HG02588 (cell line): ENCODE data around the gene TKTL1.

Experiments
- ATAC-seq: cut with Tn5 transposase; IDR thresholded peaks from one replicate; pipeline ENCODE4 v1.9.1; 2021; ENCODE audit warnings: mild to moderate bottlenecking, moderate library complexity; ENCODE audit not compliant: unreplicated experiment

TKTL1 gene

DNA sequence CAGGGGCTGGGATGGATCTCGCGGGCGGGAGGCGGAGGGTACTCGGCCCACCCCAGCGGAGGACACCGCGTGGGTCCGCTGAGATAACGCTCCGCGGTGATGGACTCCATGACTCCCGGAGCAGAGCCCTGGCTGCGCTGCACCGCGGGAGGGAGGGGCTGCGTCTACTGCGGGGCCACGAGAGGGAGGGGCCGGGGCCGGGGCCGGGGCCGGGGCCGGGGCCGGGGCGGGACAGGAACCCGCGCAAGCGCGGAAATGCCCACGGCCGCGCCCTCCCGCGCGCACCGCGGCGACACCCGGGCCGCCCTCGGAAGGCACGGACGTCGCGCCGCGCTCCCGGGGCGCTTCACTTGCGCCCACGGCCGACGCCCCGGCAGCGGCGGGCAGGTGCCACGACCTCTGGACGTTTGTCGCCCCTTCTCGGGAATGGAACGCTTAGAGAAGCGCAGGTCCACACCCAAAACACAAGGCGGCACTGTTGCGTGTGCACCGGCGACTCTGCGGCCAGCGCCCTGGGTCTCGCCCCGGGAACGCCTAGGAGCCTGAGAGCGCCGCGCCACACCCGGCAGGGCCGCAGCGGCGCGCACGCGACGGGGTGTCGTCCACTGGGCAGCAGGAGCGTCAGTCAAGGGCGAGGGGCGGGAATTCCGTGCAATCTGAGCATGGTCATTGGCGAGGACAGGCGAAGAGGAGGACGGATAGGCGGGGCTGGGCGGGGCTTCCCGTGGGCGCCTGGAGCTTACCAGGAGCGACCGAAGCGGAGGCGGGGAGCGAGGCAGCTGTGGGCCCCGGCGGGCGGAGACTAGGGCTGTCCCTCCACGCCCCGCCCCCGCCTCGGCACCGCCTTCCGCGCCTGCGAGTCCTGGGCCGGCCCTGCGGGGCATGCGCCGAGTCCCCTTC is 46.1 kb downstream of the TKTL1 start:
- peak; percentile 66 for ATAC-seq

DNA sequence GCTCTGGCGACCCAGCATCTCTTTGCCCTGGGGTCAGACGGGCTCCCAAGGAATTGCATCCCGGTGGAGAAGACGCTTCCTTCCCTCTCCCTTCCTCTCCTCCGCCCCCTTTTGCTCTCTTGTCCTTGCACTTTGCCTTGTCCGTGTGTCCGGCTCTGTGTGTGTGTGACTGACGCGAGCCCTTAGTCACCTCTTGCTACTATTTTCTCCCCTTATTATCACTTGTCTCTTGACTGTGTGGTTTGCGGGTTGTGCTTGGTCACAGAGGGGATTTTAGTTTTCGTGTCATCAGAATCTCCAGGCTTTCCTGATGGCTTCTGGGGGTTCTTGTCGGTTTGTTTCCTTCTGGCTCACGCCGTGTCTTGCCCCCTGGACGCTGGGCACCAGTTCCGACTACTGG is 47.5 kb downstream of the TKTL1 start:
- ATAC-seq = peak; percentile 10

DNA sequence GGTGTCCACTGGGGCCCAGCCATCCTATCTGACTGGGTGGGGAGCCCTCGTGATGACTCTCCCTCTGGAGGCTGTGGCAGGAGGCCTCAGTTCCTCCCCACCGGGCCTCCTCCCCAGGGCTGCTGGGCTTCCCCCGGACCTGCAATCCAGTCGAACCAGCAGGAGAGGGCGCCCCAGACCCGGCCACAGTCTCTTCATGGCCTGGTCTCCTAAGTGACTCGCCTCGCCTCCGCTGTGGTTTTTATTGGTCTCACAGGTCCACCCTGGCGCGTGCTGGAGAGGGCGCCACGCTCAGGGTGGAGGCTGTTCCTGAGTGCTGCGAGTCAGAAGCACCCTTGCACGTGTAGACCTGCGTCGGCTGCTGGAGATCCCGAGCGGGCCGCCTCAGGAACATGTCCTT is 48.0 kb downstream of the TKTL1 start:
- ATAC-seq = peak; percentile 19

DNA sequence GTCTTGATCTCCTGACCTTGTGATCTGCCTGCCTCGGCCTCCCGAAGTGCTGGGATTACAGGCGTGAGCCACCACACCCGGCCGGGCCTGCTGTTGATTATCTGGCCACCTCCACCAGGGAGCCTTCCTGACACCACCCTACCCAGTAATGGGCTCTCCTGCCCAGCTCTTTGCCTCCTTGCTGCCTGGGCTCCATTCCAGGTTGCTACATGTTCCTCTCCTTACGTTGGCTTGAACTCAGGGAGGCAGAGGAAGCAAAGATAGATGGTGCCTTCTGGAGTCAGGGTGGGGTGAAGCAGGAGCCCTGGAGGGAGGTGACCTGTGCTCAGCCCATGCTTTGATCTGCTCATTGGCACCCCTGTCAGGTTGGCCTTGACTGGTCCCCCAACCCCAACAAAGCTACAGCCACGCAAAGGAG is 52.5 kb downstream of the TKTL1 start:
- ATAC-seq = no peak

DNA sequence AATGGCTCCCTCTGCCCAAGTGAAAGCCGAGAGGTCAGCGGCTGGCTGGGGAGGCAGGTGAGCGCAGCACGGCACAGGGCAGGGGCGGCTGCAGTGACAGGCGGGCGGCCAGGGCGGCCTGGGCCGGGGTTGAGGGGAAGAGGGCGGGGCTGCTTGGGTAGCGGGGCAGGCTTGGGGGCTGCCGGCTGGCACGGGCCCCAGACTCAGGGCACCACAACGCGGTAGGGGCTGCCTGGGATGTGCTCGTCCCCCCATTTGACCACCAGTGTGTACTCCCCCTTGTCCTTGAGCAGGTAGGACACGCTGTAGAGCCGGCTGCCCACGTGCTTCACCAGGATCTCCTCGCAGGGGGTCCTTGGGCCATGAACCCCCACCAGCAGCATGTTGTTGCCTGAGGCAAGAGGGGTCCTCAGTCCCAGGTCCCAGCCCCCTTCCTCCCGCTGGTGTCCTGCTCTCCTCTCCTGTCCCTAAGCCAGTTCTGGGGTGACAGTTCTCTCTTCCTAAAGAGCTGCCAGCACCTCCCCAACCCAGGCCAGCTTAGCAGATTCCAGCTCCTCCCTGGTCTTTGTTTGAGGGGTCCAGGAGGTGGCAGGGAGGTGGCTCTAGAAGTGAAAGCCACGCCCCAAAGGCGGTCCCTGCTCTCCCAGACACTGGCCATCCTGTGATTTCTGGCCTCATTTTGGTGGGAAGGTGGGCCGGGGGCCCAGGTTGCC is 53.2 kb downstream of the TKTL1 start:
- no peak for ATAC-seq

DNA sequence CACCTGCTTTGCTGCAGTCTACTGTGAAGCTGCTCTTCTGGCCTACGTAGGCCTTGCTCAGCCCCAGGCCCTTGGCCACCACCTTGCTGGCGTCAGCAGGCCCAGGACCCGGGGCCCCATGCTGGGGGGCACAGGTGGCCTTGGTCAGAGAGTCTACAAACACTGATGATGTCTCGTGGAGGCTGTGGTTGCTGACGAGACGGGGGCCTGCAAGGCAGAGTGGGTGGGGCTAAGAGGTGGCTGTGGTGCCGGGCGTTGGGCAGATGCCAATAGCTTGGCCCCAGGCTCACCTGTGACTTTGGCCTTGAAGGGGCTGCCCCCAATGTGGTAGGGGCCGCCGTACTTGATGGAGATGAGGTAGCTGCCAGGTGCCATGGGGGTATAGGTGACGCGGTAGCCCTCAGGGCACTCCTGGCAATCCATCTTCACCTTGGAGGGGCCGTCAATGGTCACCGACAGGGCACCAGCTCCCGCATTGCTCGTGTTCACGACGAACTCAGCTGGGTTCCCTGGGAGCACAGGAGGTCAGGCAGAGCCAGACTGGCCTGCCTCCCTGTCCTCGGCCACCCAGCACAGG is 53.9 kb downstream of the TKTL1 start:
- ATAC-seq = no peak

DNA sequence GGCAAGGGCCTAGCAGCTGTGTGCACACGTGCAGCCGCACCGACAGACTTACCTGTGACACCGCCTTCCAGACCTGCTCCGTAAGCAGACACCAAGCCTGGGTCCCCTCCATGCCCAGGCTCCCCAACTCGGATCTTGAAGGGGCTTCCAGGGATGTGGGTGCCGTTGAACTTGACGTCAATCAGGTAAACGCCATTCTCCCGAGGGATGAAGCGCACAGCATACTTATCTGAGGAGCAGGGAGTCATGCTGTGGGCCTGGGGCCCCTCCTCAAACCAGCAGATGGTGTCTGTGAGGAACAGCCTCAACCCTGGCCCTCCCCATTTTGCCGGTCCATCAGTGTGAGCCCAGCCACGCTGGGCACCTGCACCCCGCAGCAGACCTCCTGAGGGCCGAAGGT is 54.4 kb downstream of the TKTL1 start:
- no peak for ATAC-seq

DNA sequence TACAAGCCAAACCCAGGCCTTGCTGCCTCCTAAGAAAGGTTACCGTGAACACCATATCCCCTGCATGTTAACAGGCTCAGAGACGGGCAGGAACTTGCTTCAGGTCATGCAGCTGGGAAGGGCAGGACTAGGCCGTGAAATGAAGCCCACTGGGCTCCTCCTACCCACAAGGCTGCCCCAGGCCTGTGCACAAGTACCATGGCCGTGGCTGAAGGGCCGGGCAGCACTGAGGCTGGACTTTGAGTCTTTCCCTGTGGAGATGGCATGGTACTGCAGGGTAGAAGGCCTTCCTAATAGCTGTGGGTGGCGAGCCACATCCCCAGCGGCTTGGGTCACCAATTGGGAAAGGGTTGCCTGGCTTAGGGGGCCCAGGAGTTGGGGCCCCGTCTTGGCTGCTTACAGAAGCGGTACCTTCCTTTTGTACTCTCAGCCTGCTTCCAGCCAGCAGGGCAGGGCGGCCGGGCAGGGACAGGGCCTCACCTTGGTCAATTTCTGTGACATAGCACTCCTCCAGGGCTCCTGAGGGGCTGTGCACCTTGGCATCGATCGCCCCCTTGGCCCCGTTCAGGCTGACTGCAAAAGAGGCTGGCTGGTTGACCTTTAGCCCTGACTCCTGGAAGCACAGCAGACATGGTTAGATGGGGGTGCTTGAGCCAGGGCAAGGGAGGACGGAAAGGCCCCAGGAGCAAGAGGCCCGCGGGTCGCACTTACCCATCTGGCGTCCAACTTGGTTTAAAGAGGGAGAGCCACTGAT is 55.0 kb downstream of the TKTL1 start:
- ATAC-seq = no peak

DNA sequence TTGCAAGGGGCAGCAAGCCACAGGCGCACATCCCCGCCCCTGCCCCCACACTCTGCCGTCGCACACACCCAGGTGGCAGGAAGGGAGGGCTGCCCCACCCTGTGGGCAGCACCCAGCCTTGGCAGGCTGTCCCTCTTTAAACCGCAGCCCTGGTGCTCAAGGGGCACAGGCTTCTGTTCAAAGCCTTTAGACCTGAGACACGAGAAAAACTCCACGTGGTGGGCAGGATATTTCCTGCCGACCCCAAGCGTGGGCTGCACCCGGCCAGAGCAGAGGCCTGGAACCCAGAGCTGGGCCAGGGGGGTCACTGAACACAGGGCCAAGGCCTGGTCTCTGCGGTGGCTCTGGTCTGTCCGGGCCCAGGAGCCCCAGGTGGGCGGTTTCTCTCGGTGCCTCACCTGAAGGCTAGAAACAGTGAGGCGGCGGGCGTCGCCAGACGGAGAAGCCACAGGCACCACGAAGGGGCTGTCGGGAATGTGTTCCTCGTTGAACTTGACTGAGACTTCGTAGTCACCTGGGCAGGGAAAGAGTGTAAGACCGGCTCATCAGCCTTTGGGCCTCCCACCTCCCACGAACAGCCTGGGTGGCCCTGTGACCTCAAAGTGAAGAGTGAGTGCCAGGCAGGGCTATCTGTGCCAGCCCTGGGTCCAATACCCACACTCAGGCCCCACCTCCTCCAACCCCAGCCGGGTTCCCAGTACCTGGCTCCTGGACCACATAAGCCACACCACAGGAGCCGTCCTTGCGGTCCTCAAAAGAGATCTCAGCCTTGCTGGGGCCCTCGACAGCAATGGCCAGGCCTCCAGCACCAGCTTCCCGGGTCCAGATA is 55.8 kb downstream of the TKTL1 start:
- no peak for ATAC-seq

DNA sequence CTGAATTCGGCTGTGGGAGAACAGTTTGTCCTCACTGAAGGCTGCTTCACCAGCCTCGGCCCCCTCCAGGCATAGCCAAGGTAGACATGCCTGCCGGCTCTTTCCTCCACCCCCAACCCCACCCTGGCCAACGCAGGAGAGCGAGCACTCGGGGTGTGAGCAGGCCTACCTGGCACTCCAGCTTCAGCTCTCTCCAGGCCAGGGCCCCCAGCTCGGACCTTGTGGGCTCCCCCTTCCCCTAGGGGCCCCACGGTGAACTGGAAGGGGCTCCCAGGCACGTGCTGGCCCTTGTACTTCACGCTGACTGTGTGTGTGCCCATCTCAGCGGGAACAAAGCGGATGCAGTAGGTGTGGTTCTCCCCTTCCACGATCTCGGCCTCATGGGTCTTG is 56.4 kb downstream of the TKTL1 start:
- no peak for ATAC-seq

DNA sequence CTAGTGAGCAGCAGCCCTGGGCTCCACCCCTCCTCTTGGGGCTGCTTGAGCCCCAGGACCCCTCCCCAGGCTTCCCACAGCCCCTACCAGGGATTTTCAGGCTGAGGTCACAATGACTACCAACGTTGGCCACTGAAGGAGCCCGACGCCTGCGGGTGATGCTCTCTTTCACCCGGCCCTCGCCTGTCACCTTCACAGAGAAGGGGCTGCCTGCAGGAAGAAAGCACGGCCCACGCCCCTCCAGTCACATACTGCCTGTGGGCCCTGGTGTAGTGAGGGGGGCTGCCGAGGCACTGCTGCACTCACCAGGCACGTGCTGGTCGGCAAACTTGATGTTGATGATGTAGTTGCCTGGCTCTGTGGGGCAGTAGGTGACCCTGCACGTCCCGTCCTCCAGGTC is 56.9 kb downstream of the TKTL1 start:
- ATAC-seq = no peak

DNA sequence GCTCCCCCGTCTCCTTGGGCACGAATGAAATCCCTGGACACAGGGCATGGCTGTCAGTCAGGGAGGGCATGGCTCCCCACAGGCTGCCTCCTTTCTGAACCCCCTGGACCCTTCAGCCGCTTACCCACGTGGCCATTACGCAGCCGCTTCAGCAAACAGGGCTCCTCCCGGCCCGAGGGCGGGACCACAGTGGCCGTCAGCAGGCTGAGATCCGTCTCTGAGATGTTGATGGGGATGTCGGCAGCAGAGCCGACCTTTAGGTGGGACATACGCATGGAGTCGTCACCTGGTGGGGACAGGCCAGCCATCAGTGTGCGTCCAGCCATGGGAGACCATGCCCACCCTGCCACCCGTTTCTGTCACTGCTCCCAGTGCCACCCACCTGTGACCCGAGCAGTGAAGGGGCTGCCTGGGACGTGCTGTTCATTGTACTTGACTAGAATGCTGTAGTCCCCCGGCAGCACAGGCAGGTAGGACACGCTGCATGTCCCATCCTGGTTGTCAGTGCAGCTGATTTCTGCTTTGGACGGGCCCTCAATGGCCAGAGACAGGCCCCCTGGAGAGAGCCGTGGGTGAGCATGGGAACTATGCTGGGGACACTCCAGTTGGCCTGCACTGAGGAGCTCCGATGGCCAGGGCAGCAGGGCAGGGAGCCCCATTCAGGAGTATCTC is 57.7 kb downstream of the TKTL1 start:
- no peak for ATAC-seq

DNA sequence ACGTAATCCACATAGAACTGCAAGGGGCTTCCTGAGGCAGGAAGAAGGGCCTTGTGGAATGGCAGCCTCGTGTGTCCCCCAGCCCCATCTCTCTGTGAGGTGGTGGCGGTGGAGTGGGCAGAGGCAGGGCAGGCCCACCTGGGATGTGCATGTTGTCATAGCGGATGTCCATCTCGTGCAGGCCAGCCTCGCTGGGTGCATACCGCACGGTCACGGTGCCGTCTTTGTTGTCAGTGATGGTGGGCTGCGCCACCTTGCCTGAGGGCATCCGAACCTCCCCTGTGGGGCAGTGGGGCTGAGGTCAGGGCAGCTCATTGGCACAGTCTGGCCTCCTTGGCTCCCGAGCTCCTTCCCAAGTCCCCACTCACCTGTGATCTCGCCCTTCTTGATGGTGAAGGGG is 58.4 kb downstream of the TKTL1 start:
- ATAC-seq = no peak

DNA sequence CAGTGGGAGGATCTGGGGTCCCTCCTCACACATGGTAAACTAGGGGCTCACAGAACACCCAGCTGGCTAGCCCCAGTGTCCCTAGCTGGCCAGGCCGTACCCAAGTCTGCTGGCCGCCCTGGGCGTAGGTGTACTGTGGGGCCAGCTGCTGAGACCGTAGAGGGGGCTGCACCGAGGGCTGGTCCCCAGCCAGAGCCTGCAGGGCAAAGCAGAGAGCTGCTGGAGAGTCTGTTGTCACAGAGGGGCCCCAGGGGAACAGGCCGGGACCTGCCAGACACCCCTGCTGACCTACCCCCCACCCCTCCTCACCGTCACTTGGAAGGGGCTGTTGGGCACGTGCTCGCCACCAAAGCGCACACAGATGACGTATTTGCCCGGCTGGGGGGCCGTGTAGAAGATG is 58.9 kb downstream of the TKTL1 start:
- ATAC-seq = no peak

DNA sequence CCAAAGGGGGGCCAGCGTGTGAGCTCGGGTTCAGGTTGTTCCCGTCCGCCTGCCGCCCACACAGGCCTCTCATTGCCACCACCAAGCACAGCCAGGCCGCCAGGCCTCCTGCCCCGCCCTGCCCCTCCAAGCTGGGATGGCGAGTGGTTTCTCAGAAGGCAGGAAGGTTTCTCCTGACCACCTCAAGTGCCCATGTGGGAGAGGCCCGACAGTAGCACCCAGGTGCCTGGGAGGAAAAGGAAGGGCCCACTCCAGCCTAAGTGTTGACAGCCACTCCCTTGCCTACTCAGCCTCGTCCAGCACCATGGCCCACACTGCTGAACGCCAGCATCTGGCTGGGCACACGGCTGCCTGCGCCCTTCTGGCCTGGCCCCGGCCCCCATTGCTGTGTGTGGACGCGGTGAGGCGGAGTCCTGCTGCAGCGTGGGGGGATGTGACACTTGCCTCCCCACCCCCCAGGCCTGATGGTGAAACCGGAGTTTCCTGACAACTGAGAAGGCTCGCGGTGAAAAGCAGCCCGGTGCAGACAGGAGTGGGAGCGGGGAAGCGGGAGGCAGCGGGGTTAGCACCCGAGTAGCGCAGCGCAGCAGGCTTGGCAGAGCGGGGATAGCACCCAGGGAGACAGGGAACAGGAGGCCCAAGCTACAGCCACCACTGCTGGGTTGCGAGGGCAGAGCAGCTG is 59.6 kb downstream of the TKTL1 start:
- no peak for ATAC-seq

DNA sequence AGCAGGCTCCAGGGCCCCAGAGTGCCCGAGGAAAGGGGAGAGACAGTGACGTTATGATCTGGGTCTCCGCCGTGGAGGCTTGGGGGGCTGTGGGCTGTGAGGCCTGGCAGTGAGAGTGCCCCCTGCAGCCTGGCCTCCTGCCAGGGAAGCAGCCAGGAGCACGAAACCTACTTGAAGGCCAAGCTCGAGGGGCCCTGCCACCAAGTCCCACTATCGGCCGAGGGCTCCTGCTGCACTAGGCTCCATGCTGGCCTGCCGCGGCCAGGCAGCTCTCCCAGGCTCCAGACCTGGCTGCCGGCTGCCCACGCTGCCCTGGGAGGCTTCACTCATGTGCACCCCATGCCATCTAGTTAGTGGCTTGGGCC is 60.2 kb downstream of the TKTL1 start:
- no peak for ATAC-seq

DNA sequence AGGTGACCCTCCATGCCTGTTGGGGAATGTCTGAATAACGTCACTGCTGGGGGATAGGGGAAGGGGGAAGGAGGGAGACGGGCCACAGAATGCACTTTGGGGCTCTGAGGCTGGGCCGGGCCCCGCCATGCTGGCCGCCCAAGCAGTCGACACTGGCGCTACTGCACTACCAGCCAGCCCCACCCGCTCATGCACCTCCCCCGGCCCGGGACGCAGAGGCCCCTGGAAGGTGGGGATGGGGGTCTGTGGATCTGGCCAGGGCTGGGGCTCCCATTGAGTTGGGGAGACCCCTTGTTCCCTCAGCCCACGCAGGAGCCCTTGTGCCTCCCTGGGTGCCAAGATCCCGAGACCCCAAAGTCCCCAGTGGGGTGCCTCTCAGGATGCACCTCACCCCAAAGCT is 61.0 kb downstream of the TKTL1 start:
- ATAC-seq = no peak

DNA sequence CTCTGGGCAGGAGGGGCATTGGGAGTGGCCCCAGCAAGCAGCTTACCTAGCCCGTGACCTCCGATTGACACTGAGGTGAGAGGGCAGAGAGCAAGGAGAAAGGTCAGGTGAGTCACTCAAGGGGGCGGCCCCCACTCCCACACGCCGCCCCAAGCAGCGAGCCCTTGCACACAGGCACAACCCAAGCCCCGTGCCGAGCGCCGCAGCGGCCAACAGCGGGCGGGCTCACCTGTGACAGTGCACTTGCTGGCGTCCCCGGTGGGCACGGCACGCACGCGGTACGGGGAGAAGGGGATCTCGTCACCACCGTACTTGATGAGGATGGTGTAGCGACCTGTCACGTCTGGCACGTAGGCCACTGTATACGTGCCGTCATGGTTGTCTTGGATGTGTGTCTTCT is 61.6 kb downstream of the TKTL1 start:
- ATAC-seq = no peak

DNA sequence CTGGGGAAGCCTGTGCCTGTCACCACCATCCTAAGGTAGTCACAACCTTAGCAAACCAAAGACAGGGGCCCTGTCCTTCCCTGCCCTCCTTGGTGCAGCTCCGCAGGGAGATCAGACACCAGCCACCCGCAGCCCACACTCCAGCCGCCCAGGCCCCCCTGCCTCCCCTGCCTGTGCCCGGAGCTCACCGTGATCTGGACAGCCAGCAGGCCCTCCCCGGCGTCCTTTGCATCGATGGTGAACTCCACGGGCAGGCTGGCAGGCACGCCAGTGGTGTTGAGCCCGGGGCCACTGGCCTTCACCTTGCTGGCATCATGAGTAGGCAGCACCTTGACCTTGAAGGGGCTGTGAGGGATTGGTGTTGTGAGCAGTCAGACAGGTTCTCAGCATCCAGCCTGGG is 62.4 kb downstream of the TKTL1 start:
- no peak for ATAC-seq
